ENCODE data around the gene CAPRIN1.

DNA sequence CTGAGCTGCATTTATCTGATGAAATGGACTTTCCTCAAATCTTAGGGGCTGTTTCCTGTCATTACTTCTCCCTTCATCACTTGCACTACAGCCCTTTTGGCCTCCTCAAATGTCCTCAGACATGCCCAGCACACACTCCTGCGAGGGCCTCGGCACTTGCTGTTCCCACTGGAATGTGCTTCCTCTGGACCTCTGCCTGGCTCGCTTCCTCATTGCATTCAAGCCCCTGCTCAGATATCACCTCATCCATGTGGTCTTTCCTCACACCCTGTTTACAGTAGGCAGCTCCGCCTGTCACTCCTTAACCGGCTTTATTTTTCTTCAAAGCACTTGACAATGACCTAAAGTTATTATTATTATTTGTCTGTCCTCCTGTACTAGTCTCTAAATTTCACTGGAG, 62.9 kb downstream of the CAPRIN1 start:
- TF ChIP-seq, protein P1, sequence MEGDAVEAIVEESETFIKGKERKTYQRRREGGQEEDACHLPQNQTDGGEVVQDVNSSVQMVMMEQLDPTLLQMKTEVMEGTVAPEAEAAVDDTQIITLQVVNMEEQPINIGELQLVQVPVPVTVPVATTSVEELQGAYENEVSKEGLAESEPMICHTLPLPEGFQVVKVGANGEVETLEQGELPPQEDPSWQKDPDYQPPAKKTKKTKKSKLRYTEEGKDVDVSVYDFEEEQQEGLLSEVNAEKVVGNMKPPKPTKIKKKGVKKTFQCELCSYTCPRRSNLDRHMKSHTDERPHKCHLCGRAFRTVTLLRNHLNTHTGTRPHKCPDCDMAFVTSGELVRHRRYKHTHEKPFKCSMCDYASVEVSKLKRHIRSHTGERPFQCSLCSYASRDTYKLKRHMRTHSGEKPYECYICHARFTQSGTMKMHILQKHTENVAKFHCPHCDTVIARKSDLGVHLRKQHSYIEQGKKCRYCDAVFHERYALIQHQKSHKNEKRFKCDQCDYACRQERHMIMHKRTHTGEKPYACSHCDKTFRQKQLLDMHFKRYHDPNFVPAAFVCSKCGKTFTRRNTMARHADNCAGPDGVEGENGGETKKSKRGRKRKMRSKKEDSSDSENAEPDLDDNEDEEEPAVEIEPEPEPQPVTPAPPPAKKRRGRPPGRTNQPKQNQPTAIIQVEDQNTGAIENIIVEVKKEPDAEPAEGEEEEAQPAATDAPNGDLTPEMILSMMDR (conservative IDR thresholded peaks at IDR 0.05; ENCODE audit: low read depth, low read length) = no peak
- no peak for TF ChIP-seq EZH2 (IDR thresholded peaks at IDR 0.05; ENCODE audit: borderline replicate concordance, low read depth, low read length, poor library complexity, severe bottlenecking)
